Activated T-helper 1 cell treated with anti-CD3 and anti-CD28 coated beads, Interleukin-2, amount 50 U/mL, for 16 hours (primary cell): ENCODE data around the gene TSPAN9.

Experiments
- DNase-seq, 2 donors: peaks; one replicate each; pipeline ENCODE4 v3.0.0-alpha.2; 2020; ENCODE audit warnings: low read depth in 1 of 2, low spot score in 1 of 2

TSPAN9 gene

DNA sequence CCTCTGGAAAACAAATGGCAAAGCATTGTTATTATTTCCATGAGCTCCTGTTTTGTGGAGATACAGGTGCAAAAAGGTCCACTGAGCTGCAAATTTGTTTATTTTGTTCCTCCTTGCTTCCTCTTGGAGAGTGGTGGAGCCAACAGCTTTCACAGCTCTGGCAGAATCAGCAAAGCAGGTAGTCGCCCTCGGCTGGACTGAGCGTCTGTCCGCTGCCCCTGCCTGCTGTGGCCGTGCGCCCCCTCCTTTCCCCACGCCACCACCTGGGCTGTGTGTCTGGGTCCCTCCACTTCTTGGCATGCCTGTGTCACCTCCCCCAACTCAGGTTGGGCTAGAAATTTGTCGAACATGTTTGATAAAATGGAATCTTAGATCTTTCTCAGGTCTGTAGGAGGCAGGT, 188.2 kb downstream of the TSPAN9 start:
- no peak for DNase-seq

DNA sequence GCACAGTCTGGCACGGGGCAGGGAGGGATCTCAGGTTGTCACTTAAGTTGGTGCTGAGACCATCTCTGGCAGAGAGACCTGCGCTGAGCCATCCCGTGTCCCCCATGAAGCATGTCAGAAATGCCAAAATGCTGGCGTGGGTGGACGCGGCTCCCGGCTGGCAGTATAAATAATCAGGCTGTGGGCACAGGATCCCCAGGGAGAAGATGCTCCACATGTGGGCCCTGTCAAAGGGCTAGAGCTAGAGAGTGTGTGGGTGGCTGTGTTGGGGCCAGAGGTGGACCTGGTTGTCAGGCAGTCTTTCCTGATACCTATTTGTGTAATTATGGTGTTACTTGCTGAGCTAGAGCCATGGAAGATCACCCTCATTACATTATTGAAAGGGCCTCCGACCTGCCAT, 189.5 kb downstream of the TSPAN9 start:
- DNase-seq, result no peak

DNA sequence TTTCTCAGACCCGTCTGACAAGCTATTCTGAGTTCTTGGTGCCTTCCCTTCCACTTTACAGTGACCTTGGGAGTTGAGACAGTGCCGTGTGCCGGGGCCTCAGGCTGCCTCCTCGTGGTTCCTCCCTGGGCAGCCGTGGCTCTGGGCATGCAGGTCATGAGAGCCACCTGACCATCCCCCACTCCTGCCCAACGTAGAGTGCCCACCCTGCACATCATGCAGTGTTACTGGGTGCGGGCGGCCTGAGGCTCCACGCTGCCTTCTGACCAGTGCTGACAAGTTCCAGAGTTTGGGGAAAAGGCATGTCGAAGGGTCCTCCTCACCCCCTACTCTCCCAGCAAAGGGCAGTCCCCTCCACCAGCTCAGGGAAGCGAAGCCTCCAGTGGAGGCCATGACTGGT, 190.5 kb downstream of the TSPAN9 start:
- no peak for DNase-seq

DNA sequence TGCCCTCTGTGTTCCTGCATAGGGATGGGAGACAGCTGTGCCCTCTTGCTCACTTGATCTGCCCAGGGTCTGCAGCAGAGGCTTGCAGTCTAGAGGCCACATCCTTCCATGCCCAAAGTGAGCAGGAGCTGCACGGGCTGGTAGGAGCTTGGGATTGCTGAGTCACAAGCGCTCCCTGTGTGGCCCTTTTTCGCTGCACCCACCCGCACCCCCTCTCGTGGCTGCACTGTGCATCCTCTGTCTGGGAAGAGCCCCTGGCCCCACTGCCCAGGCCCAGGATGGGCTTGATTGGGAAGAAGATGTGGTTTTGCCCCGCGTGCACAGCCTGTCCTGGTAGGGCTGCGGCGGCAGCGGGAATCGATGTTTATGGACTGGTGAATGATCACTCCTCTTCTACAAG, 192.4 kb downstream of the TSPAN9 start:
- no peak for DNase-seq

DNA sequence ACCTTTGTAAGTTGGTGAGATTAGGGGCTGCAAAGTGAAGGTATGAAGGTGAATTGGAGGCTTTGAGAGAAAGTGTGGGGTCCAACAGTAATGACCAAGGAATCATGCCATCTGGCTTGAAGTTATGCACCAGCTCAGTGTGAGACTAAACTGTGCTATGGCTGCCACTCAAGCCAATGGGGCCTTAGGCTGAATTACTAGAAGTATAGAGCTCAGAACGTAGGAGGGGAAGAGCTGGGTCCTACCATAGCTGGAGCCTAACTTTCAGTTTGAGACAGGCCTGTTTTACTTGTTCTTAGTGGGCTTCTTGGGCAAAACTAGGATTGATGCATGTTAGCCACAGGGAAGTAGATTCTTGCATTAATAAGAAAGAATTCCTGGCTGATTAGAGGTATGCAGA, 194.0 kb downstream of the TSPAN9 start:
- no peak for DNase-seq

DNA sequence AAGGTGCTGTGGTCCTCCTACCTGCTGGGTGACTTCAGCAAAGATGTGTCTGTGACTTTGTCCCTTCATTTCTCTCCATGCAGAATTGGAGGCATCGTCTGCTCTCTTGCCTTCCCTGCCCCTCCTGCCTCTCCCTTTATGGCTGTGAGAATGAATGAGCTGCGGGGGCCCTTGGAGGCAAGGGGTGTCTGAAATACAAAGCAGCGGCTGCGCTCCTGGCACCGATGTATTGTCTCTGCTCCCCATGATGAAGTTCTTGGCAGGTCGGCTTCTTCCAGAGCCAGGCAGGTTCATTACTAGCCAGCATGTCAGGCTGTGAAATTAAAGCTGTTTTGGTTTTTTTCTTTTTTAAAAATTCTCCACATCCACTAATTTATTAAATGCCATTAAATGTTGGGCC, 194.5 kb downstream of the TSPAN9 start:
- DNase-seq, result no peak

DNA sequence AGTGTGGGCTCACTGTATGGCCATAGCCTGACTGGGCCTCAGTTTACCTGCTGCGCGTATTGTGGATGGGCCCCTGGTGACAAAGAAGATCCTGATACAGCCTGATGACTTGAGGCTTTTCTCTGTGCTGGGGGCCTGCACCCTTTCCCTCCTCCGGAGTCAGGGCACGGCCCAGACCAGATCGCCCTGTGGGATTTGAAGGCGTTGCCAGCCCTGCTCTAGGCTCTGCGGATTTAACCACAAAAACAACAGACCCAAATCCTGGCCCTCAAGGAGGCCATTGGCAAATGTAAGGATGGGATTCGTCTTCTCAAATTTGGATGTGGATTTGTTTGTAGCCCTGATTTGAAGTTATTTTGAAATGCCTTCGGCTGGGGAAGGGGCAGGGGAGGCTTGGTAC, 195.8 kb downstream of the TSPAN9 start:
- no peak for DNase-seq

DNA sequence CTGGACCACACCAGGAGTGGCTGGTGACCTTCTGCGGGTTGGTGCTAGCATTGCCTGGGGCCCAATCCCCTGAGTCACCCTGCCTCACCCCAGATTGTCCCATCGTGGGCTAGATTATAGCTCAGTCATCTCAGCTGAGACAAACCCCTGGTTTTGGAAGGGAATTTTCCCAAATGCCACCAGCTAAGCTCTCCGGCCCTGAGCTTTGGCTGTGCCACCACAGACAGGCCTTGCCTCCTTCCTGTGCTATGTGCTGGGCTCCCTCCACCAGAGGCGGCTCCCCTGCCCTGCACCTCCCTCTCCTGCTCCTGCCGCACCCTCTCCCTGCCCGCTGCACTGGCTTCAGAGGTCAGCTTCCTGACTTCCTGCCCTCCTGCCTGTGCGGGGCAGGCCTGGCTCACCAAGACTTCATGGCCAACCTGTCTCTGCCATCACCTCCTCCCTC, 196.3 kb downstream of the TSPAN9 start:
- no peak for DNase-seq

DNA sequence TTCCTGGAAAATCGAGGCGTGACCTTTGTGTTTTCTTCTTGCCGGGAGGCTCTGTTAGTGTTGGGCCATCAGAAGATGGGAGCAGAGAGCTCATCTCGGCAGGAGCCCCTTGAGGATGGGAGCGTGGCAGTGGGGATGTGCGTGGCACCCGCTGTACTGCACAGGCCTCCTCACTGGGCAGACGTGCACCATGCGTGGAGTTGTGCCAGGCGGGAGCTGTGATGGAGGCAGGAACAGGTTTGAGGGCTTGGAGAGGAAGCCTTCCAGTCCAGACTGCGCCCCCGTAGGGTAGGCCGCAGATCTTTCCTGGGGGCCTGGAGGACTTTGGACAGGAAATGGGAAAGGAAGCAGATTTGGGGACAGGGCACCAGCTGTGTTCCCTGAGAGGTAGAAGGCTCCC, 197.5 kb downstream of the TSPAN9 start:
- DNase-seq, result no peak

DNA sequence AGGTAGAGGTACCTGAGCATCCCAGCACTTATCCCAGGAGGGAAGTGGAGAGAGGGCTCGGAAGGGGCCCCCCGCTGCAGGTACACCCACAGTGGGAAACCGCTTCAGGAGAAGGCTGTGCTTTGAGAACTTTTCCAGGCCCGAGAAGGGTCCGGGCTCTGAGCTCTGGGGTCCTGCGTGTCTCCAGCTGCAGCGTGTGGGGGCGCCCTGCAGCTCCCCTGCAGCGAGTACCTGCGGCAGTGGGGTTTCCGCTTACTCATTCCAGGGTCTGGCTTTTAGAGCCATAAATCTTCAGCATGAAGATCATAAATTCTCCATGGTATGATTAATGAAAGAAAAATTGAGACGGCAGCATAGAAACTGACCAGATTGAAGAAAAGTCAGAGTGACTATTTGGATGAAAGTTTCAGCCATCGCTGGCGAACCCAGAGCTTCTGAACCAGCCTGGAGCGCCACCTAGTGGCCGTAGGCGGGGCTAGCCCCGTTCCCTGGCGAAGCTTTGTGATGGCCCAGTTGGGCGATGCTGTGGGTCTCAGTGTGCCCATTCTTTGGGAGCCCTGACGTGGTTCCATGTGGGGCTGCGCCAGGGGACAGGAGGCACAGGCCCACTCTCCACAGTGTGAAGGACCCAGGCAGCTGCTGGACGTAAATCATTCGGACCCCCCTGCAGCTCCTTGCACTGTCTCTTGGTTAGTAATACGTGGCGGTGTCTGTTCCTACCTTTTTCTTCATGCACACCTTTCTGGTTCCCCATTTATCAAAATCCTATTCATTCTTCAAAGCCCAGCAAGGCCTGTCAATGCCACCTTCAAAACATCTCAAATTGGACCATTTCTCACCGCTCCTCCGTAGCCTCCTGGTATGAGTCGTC, 198.2 kb downstream of the TSPAN9 start:
- peak; percentile 49 to 56 for DNase-seq

DNA sequence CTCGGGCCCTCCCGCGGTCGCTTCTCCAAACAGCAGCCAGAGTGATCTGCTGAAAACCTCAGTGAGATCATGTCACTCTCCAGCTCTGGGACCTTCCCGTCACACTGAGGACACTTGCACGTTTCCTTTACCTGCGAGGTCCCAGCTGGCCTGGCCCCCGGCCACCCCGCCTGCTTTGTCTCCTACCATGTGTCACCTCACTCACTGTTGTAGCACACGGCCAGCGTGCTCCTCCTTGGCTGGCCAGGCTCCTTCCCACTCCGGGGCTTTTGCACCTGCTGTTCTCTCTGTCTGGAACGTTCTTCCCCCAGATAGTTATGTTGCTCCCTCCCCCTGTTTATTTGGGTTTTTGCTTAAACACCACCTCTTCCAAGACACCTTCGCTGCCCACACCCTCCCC, 199.0 kb downstream of the TSPAN9 start:
- DNase-seq, result no peak

DNA sequence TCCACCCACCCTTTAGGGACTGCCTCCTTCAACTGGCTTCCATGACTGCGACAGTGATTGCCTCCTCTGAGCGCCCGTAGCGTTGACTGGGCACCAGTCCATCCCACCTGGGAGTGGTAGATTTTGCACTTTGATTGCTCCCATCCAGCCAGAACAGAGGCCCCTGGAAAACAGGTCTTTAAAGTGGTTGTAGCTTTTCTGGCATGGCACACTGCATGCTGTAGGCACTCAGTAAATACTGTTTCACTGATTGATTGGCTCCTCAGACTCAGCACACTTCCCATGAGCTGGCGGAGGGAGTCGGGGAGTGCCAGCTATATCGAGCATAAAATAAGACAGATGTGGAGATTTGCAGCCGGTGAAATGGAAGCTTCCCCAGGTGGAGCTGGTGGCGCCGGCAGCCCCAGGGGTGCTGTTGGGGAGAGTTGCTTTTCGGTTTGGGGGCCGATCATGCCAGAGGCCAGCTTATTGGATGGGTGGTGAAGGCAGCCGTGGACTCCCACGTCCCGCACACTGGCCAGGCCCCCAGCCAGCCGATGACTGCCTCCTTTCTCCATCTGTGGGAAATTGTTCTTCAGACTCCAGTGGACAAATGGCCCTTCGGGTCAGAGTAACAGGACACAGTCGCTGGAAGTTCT, 200.2 kb downstream of the TSPAN9 start:
- DNase-seq, result no peak

DNA sequence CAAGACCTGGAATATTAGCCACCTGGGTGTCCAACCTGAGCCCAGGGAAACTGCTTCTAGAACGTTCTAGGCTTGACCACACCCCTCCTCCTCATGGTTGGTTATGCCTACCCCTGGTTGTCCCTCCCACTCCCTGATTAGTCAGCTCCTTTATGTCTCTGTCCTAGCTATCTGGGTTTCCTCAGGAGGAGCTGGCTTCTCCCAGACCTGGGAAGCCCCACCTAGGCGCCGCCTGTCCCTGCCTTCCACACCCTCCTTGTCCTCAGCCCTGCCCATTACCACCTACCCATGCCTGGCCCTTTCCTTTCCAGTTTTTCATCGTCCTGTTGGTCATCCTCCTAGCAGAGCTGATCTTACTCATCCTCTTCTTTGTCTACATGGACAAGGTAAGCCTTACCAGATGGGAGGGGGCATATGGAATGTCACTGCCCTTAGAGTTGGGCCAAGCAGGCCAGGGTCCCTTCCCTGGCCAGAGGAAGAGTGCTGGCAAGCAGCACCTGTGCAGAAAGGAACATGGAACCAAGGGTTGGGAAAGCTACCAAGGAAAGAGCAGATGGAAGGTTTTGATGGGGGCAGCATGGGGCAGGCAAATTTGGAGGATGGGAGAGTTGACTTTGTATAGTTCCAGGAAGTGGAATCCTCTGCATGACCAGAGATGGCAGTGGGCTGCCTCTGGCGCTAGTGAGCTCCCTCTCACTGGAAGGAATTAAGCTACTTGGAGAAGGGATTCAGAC, 201.7 kb downstream of the TSPAN9 start:
- DNase-seq, result no peak

DNA sequence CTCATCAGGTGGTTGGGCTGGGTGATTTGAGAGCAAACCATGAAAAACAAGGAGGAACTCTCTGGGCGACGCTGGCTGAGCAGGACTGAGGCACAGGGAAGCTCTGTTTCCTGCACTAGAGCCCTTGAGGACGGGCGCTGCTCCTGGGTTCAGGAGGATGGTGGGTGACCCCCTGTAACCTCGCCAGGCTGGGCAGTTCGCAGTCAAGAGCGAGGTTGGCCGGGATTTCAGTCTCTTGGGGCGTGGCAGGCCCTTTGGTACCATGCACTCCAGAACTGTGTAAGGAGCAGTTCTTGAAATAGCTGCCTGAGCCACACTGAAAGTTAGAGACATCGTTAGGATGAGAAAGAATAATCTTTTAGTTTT, 202.2 kb downstream of the TSPAN9 start:
- DNase-seq, result no peak

DNA sequence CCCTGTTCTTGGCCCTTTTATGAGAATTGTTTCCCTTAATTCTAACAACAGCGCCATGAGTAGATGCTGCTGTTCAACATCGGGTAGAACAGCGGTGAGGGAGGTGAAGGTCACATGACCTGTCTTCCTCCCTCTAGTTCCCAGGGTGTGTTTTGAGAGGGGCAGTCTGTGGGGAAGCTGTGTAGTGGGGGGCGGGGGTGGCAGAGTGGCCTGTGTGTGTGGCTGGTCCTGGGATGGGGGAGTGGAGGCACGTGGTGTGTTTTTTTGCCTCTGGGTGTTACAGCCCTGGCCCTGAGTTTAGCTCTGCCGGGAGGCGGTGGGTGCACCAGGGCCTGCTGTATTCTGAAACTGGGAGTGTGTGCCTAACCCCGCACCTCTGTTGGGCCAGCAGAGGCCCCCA, 202.7 kb downstream of the TSPAN9 start:
- no peak for DNase-seq

DNA sequence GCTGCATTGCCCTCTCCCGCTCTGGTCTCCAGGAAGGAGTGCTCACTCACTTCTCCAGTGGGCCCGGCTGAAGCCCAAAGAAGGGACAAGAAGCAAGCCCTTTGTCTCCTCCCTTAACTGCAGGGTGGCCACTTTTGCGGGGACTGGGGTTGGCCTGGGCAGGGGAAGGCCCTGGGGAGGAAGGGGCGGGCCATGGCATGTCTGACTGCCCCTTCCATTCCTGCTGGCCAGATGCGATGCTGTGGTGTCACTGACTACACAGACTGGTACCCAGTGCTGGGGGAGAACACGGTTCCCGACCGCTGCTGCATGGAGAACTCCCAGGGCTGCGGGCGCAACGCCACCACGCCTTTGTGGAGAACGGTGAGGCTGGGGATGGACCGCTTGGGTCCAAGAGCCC, 203.8 kb downstream of the TSPAN9 start:
- no peak for DNase-seq

DNA sequence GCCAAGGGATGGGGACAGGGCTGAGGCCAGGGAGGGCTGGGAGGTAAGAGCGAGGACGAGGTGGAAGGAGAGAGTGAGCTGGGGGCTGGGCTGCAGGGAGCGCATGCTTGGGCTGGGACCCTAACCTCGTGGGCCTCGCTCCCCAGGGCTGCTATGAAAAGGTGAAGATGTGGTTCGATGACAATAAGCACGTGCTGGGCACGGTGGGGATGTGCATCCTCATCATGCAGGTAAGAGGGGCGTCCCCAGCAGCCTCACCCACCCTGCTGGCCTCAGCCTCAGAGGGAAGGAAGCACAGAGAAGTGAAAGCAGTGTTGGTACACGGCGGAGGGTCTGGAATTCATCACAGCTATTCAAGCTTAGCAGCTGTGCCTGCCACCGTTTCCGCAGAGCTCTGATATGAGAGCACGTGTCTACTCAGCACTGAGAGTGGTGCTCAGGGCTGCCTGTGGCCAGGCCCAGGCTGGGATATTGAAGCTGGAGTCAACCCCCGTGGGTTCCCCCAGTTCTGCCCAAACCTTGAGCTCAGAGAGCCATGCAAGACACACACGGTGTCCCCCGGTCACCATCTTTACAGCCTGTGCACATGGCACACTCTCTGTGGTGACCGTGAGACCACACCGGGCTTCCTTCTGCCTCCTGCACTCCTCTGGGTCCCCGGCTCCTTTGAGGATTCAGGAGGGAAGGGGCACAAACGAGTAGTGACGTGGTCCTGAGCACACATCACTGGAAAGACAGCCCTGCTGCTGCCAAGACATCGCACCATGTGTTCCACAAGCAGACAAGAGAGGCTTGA, 204.6 kb downstream of the TSPAN9 start:
- no peak for DNase-seq

DNA sequence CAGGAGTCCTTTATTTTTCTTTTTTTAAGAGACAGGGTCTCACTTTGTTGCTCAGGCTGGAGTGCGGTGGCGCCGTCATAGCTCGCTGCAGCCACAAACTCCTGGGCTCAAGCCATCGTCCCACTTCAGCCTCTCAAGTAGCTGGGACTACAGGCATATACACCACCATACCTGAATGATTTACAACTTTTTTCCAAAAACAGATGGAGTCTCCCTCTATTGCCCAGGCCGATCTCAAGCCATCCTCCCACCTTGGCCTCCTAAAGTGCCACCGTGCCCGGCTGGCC, 205.1 kb downstream of the TSPAN9 start:
- no peak for DNase-seq

DNA sequence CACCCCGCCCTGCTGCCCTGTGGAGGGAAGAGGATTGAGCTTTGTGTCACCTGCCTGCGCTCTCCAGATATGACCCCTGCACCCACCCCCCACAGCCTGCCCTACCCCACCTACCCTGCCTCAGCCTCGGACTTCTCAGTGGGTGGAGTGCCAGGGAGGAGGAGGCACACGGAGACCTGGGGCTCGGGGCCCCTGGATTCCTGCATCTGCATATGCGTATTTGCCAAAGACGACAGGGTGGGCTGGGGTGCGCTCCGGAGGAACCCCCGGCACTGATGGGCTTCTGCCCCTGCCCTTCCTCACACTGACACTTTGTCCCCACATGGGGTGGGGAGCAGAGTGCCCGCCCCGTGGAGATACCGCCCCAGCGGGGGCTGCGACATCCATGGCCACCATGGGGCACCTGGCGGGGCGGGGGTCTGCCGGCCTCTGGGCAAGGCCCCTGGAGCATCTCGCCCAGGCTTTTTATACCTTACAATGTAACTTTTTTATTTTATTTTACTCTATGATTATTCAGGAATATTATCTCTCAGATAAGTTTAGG, 206.0 kb downstream of the TSPAN9 start:
- DNase-seq, result no peak

DNA sequence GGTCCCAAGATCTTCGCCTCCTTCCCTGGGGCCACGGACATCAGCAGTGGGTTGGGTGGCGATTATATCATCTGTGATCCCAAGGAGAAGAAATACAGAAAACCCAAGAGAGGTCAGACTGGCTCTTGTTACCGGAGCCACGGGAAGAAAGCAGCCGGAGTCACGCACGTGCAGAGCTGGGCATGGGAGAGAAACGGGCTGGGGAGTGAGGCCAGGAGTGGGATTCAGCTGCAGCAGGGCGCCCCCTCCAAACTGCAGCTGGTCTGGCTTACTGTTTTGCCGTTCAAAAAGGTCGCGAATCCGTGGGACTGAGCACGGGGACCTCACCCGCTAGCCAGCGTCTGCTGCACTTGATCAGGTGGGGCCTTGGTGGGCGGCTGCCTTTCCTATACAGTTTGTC, 207.2 kb downstream of the TSPAN9 start:
- DNase-seq, result no peak

DNA sequence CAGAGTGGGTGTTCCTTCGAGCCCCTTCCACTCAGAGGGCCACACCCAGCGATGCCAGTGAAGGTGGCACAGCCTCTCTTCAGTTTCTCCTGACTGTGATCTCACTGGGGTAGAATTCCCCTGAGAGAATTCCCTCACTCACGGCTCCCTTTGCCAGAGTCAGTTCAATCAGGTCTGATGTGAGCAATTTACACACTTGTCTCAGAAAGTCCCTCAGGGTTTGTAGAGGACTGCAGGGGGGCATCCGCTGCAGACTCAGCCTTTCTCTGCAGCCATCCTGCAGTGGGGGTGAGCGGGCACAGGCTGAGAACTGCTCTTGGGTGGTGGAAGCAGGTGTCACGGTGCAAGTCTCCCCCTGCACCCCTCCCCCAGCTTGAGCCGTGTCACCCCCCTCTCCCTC, 208.4 kb downstream of the TSPAN9 start:
- no peak for DNase-seq
